ENCODE measurements around the gene SLC2A5.
"Not testable (repeated sequence)": the region's sequence is repeated elsewhere in the genome, so short reads cannot be mapped to it uniquely, and the experiment has no call there.

Gene SLC2A5

GRCh38 chr1:9004031-9004699 is 65.3 kb downstream of the SLC2A5 start:
- no peak for DNase-seq

- DNase-seq = not testable (repeated sequence)
These were observed 67.2 kb downstream of the SLC2A5 start for GRCh38 chr1:9002215-9002560.

DNA sequence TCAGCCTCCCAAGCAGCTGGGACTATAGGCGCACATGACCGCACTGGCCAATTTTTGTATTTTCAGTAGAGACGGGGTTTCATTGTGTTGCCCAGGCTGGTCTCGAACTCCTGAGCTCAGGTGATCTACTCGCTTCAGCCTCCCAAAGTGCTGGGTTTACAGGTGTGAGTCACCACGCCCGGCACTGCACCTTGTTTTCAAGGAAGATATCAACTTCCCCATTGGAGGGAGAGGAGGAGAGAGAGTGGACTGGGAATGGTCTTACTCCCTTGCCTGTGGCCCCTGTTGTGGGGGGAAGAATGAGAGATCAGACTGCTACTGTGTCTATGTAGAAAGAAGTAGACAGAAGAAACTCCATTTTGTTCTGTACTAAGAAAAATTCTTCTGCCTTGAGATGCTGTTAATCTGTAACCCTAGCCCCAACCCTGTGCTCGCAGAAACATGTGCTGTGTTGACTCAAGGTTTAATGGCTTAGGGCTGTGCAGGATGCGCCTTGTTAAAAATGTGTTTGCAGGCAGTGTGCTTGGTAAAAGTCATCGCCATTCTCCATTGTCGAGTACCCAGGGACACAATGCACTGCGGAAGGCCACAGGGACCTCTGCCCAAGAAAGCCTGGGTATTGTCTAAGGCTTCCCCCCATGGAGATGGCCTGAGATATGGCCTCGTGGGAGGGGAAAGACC is 67.8 kb downstream of the SLC2A5 start:
- DNase-seq = not testable (repeated sequence)

DNA sequence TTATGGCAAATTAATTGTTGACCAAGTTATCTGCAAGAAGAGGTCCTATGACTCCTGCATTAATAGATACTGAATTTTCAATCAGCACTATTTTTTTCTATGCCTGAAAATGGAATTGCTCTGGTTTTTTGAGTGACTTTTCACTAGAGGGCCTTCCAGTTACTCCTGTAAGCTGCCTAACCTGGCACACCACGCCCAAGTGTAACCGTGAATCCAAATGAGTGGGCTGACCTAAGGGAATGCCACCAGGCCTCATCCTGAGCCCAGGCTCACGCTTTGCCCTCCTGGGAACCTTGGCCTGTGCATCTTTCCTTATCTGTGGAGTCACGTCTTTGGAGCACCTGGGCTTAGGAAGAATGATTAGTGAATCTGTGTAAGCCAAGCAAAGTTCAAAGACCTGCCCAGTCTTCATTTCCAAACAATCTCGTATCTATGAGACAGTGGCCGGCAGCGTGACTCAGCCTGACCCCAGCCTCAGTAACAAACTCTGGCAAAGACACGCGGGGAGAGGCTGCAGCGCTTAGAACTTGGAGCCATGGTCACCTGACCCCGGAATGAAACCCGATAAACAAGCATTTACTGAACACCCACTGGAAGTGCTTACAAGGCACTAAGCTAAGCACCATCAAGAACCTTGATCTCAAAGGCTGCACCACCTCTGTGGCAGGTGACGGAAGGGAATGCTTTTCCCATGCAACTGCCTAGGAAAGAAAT is 75.3 kb downstream of the SLC2A5 start:
- DNase-seq = not testable (repeated sequence)

DNA sequence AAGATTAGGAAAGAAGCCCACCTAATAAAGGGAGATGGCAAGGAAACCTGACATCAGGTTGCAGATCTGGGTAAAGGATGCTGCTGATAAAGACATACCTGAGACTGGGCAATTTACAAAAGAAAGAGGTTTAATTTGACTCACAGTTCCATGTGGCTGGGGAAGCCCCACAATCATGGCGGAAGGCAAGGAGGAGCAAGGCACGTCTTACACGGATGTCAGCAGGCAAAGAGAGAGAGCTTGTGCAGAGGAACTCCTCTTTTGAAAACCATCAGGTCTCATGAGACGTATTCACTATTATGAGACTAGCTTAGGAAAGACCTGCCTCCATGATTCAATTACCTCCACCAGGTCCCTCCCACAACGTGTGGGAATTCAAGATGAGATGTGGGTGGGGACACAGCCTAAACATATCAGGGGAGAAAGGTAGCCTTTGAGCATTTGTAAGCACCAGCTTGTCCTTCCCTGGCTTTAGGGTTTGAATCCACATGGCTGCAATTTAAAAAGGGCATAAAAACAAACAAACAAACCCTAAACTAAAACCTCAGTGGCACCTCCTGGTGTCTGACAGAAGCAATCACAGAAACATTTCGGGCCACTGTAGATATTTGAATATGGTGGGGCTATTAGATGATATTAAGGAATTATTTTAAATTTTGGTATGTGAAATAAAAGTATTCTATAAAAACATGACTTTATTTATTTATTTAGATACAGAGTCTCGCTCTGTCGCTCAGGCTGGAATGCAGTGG is 76.3 kb downstream of the SLC2A5 start:
- DNase-seq = no peak

DNA sequence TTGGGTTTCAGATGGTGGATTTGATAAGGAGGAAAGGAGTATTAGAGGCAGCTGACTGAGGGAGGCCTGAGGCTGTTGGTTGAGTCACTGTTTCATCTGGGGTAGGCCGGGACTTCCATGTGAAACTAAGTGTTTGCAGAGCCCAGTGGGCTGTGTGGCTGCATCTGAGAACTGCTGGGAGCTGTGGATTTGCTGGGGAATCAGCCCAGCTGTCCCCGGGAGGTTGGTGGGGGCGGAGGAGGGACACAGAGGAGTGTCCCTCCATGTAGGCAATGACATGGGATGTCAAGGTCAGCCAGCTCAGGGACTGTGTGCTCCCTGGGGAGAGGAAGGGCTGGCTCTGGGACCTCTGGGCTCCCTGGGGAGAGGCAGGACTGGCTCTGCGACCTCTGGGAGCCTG is 79.6 kb downstream of the SLC2A5 start:
- DNase-seq = no peak

- no peak for DNase-seq
These were observed 80.4 kb downstream of the SLC2A5 start for GRCh38 chr1:8989061-8989460.

DNA sequence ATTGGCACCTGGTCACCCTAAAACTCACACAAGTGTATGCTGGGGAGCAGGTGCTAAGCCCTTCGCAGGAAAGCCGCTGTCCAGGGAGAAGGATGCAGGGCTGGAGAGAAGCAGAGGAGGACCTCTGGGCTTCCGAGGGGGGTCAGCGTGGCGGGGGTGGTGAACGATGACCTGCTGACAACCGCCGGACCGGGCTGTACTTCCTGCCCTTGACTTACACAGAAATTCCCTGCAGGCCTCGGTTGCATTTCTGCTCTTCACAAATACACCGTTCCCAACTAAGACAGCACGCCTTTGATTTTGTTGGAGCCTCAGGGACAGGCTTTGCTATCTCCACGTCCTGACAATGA is 80.8 kb downstream of the SLC2A5 start:
- no peak for DNase-seq

- peak; percentile 76 for DNase-seq
These were observed 81.4 kb downstream of the SLC2A5 start for GRCh38 chr1:8987881-8988617.

GRCh38 chr1:8986814-8987190 is 82.6 kb downstream of the SLC2A5 start:
- DNase-seq = no peak

DNA sequence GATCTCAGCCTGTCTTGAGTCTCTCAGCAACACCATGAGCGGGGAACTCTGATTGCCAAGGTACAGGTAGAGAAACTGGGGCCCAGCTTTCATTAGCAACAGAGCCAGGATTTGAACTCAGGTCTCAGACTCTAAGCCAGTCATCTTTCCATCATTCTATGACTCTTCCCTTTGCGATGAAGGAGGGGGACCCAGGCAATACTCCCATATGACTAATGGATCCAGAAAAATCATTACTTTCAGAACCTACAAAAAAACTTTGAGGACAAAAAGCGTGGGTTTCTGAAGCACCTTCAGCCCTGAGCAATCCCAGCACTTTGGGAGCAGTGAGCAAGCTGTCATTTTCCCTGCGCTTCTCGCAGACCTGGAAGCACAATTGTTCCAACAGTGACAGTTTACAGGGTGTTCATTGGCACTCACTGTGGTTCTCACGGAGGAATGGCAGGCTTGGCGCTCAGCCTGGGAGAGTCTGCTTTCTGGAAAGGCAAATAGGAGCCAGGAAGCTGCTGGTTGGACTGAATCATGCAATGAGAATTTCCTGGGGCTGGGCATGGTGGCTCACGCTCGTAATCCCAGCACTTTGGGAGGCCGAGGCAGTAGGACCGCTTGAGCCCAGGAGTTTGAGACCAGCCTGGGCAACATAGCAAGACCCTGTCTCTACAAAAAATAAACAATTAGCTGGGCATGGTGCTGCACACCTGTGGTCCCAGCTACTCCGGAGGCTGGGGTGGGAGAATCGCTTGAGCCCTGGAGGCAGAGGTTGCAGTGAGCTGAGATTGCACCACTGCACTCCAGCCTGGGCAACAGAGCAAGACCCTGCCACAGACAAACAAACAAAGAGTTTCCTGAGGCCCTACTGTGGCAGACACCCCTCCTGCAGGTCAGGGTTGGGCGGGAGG is 83.3 kb downstream of the SLC2A5 start:
- DNase-seq = no peak

All from activated CD4-positive, alpha-beta T cell treated with anti-CD3 and anti-CD28 coated beads for 48 hours (primary cell).